ENCODE measurements around the gene HEY2.
"Not testable (repeated sequence)": the region's sequence is repeated elsewhere in the genome, so short reads cannot be mapped to it uniquely, and the experiment has no call there.

HEY2 gene

GRCh38 chr6:125797120-125797885, 47.9 kb downstream of the HEY2 start:
- no peak for DNase-seq

- no peak for DNase-seq
Observed at GRCh38 chr6:125797886-125798444, 48.5 kb downstream of the HEY2 start.

GRCh38 chr6:125798734-125799508, 49.5 kb downstream of the HEY2 start:
- no peak for DNase-seq

GRCh38 chr6:125802383-125802782, 53.0 kb downstream of the HEY2 start:
- no peak for DNase-seq

GRCh38 chr6:125802943-125803377, 53.5 kb downstream of the HEY2 start:
- DNase-seq = no peak

- peak; percentile 16 for DNase-seq
Observed at GRCh38 chr6:125804264-125804663, 54.8 kb downstream of the HEY2 start.

- not testable (repeated sequence) for DNase-seq
Observed at GRCh38 chr6:125804866-125805425, 55.5 kb downstream of the HEY2 start.

- no peak for DNase-seq
Observed at GRCh38 chr6:125806813-125807212, 57.4 kb downstream of the HEY2 start.

GRCh38 chr6:125807293-125807692, 57.9 kb downstream of the HEY2 start:
- DNase-seq = no peak

- no peak for DNase-seq
Observed at GRCh38 chr6:125808060-125808459, 58.6 kb downstream of the HEY2 start.

GRCh38 chr6:125808591-125808990, 59.2 kb downstream of the HEY2 start:
- no peak for DNase-seq

- DNase-seq = no peak
Observed at GRCh38 chr6:125809570-125810170, 60.2 kb downstream of the HEY2 start.

GRCh38 chr6:125810445-125810844, 61.0 kb downstream of the HEY2 start:
- DNase-seq = no peak
